Measurements from ENCODE around the gene CLASP2.
"Not testable (repeated sequence)": the region's sequence is repeated elsewhere in the genome, so short reads cannot be mapped to it uniquely, and the experiment has no call there.

Gene CLASP2

DNA sequence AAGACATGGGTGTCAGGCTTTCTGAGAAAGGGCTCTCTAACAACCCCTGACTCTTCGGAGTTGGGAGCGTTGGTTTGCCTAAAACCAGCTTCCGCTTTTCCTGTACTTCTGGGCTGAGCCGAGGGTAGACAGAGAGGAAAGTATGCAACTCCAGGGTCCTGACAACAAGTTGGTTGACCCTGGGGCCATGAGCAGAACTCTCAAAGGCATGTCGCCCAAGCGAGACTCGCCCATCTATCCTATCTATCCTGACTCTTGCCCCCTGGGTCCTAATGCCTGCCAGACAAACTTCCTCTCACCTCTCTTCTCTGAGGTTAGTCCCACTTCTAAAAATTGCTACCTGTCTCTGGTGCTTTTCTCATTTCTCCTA, 270.8 kb downstream of the CLASP2 start:
- not testable (repeated sequence) for DNase-seq

Measured in eye (tissue), 1 donor.